Stimulated activated CD4-positive, alpha-beta T cell treated with anti-CD3 and anti-CD28 coated beads, Interleukin-12 subunit alpha, Interleukin-12 subunit beta, amount 100 ng/mL, for 48 hours (primary cell): Measurements from ENCODE around the gene AKR7A3.
A peak's percentile ranks its signal among the peaks of the same experiment; 100 is the strongest.
"Not testable (repeated sequence)": the region's sequence is repeated elsewhere in the genome, so short reads cannot be mapped to it uniquely, and the experiment has no call there.

ENCODE experiments used
- DNase-seq, 3 donors: peaks; one replicate each; pipeline ENCODE4 v3.0.0-alpha.2; 2020; ENCODE audit warnings: low read depth in 2 of 3, low spot score in 1 of 3

Gene AKR7A3

GRCh38 chr1:19256301-19256700 lies 32.3 kb downstream of the AKR7A3 start:
- not testable (repeated sequence) for DNase-seq

- DNase-seq = no peak
Observed at GRCh38 chr1:19255288-19255687, 33.3 kb downstream of the AKR7A3 start.

DNA sequence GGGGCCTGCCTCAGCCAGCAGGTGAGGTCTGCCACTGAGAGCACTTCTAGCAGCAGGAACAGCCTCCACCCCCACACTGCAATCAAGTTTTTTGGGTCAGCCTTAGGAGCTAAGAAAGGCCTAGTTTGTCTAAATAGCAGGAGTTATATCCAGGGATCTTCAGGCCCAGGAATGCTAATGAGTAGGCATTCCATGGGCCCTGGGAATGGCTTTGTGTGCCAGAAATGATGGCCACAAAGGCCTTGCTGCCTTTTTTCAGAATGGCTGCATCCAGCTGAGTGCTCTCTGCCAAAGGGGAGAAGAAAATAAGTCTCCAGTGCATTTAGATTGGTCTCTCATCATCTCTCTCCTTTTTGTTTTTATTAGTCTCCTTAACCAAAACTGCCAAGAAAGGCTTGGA lies 34.2 kb downstream of the AKR7A3 start:
- DNase-seq = no peak

- DNase-seq = peak; percentile 87 to 88 (median 88)
Observed at GRCh38 chr1:19251305-19252196, 37.0 kb downstream of the AKR7A3 start, which contains the start of the genes EMC1 and MRTO4. Gene EMC1 (minus strand): TSS chr1:19251524. CDS start chr1:19251509, 15 bp downstream. Gene MRTO4 (plus strand): TSS chr1:19251805. CDS start chr1:19251836, 31 bp downstream.

DNA sequence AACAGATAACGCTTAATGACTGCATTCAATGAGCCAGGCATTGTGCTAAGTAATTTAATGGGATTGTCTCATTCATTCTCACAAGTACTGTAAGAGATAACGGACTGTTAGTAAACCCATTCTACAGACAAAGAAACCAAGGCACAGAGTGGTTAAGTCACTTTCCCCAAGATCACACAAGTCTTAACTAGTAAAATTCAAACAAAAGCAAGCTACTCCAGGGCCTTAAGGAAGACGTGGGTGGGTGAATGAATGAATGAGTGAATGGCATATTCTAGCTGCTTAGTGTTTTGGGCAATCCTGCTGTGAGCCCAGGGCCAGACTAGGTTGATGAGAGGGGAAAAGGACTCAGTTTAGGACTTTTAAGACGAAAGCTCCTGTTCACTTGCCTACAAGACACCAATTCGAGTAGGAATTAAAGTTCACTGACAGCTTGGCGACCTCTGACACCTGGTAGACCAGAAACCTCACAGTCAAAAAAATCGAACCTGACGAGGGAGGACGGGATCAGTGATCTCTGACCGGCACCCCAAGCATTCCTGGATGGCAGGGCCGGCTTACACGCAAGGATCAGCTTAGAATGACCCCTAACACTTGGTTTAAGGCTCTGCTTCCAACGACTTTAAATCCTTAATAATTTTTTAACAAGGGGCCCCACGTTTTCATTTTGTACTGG lies 37.8 kb downstream of the AKR7A3 start:
- peak in 1 of 3 donors; percentile 18 for DNase-seq

DNA sequence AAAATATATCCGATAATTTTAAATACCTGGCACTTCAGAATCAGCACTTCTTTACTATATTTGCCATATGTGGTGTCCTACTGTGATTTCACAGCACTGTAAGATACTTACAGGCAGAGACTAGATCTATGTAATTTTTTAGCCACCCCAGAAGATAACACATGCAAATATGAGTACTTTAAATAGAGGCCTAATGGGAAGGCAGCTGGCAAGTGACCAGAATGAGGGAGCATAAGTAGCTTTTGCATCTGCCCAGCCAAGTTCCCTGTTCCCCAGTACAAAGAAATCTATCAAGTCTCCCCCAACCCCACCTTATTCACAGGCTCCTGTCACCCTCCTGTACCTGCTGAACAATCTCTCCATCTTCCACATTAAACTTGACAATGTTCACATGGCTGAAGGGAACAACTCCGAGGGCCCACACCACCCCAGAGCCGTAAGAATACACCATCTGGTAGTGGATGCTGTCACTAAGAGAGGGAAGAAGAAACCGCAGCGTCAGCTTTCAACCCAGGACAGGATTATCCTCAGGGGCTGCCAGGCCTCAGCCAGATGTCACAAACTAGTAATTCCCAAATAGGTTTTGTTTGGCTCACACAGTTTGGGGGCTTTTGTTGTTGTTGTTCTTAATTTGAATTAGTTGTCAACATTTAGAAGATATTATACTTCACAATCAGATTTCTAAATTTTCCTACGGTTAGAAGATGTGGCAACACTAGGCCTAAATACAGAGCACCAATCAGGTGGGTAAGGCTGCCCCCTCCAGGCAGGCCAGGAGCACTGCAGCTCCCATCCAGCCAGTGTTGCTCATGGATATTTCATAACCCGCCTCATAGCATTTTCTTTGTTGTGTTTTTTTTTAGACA lies 47.7 kb downstream of the AKR7A3 start:
- peak; percentile 41 to 69 (median 58) for DNase-seq

- no peak for DNase-seq
Observed at GRCh38 chr1:19239876-19240275, 48.7 kb downstream of the AKR7A3 start.

- no peak for DNase-seq
Observed at GRCh38 chr1:19234224-19234623, 54.3 kb downstream of the AKR7A3 start.
